Panc1 (cell line): ENCODE results near the gene TMEM141. TPM values are rescaled to one million over a fixed set of nuclear protein-coding genes. Genes with fewer than 3 reads are reported as not detected.

Experiments
- ATAC-seq: fragments of 200-7000 bp; cut with Tn5 transposase; 2 replicates; pipeline ENCODE4 v1.9.1; 2020; ENCODE audit warnings: mild to moderate bottlenecking, moderate library complexity
- BruUV-seq: library from RNA; stranded (reverse); fragments of 400-500 nt; replicated peaks from 2 replicates; lab custom pipeline; 2021; lab: Mats Ljungman, UMichigan
- CTCF ChIA-PET: fragments of 300-600 bp; sonication (Branson Sonifier 250); formaldehyde crosslinking; loops from one replicate; lab custom pipeline; 2022; ENCODE audit warnings: antibody characterized with exemption; lab: Charles Lee
- POLR2A ChIA-PET: fragments of 300-600 bp; sonication (Branson Sonifier 250); formaldehyde crosslinking; loops from one replicate; lab custom pipeline; 2022; ENCODE audit warnings: antibody characterized with exemption; lab: Charles Lee
- DNase-seq: peaks from one replicate; pipeline ENCODE4 v3.0.0-alpha.2; 2010; ENCODE audit warnings: low read depth, low spot score
- H3K27ac ChIP-seq: 2 replicates; pipeline ENCODE4 v1.5.1; 2011; ENCODE audit warnings: mild to moderate bottlenecking, low read length, inconsistent platforms
- H3K27me3 ChIP-seq: fragments of 200-500 bp; sonication (Bioruptor generic); 2 replicates; pipeline ENCODE4 v1.6.0; 2014; ENCODE audit warnings: low read length, inconsistent platforms; ENCODE audit not compliant: control insufficient read depth, insufficient read depth
- H3K36me3 ChIP-seq: fragments of 200-500 bp; sonication (Bioruptor generic); 2 replicates; pipeline ENCODE4 v1.5.1; 2014; ENCODE audit warnings: inconsistent platforms, mild to moderate bottlenecking, low read length, moderate library complexity; ENCODE audit not compliant: control insufficient read depth, insufficient read depth
- H3K4me1 ChIP-seq: 2 replicates; pipeline ENCODE4 v1.5.1; 2011; ENCODE audit warnings: inconsistent platforms, mild to moderate bottlenecking, low read length, moderate library complexity; ENCODE audit not compliant: control insufficient read depth, insufficient read depth
- H3K4me3 ChIP-seq, 2 experiments: 2 replicates each; pipeline ENCODE4 v1.5.1; 2011 to 2012; ENCODE audit warnings: low read depth in 2 of 2, low read length in 2 of 2, mild to moderate bottlenecking in 2 of 2, inconsistent platforms in 1 of 2, moderate library complexity in 1 of 2
- H3K9me3 ChIP-seq: fragments of 200-500 bp; sonication (Bioruptor generic); 2 replicates; pipeline ENCODE4 v1.5.1; 2014; ENCODE audit warnings: low read depth, mild to moderate bottlenecking, inconsistent platforms, low read length, moderate library complexity; ENCODE audit not compliant: control insufficient read depth, insufficient read depth
- CTCF ChIP-seq: fragments of 450-650 bp; IDR thresholded peaks from 2 replicates; pipeline ENCODE4 v1.5.1; 2017; ENCODE audit warnings: mild to moderate bottlenecking
- POLR2AphosphoS5 ChIP-seq: IDR thresholded peaks from 2 replicates; pipeline ENCODE4 v1.6.1; 2012; ENCODE audit warnings: mild to moderate bottlenecking, low read depth, low read length, moderate library complexity
- REST ChIP-seq, 2 experiments: IDR thresholded peaks; 2 replicates each; pipeline ENCODE4 v1.6.1; 2011 to 2012; ENCODE audit warnings: low read depth in 2 of 2, control low read depth in 1 of 2, low read length in 1 of 2, mild to moderate bottlenecking in 1 of 2, moderate library complexity in 1 of 2; ENCODE audit not compliant: insufficient read depth in 1 of 2
- SIN3A ChIP-seq: IDR thresholded peaks from 2 replicates; pipeline ENCODE4 v1.6.1; 2012; ENCODE audit warnings: low read depth, mild to moderate bottlenecking, low read length, moderate library complexity, borderline replicate concordance; ENCODE audit not compliant: insufficient read depth
- TCF7L2 ChIP-seq: IDR thresholded peaks from 2 replicates; pipeline ENCODE4 v1.6.1; 2011; ENCODE audit warnings: mild to moderate bottlenecking, low read depth, low read length, inconsistent platforms
- in situ Hi-C: cut with HindIII; loops from 2 replicates; pipeline ENCODE4 v1.10.0; 2016; ENCODE audit warnings: low sequenced_read_pairs, low pct_unique_long_range_greater_than_20kb
- intact Hi-C: fragments of 100-400 bp; cut with micrococcal nuclease; formaldehyde crosslinking; loops from one replicate; pipeline ENCODE4 v1.10.0; 2022; ENCODE audit not compliant: unreplicated experiment
- total RNA-seq: library from RNA; stranded (reverse); gene quantifications from one replicate; pipeline ENCODE4 v1.2.1, GENCODE V29; 2021; ENCODE audit not compliant: unreplicated experiment

The TMEM141 gene
- total RNA-seq, 1 experiment from 2014 or later: 53.5 TPM

DNA sequence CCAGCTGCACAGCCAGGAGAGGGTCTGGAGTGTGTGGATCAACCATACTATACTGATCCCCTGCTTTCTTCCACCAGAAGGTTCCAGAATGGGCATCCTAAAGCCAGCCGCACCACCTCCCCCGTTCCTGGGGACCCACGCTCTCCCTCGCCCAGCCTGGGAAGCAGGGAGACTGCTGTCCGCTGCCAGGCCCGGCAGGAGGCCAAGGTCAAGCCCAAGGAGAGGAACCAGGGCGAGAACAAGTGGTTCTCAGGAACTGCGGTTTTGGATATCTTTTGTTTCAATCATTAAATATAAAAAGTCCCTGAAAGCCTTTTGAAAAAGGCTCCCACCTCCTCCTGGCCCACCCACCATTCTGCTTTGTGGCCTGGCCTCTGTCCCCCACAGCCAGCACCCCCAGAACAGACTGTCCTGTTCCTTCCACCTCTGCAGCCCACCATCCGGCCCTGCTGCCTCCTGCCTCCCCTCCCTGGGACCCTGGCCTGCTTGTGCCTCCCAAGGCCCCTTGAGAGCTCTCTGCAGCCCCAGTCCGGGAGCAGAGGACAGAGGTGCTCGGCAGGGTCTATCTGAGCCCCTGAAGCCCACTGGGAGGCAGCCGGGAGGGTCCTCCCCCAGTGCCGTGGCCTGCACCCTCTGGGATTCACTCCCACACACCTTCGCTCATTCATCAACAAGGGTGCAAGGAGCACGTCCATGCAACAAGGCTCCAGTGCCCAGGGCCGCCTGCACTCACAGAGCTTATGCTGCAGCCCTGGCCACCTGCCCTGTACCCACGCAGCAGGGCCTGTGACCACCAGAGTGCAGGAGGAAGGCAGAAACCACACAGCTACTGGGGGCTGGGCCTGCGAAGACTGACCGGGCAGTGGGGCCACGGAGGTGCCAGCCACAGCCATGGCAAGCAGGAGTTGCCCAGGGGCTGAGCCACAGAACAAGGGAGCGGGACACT, 42.2 kb upstream of the TMEM141 start:
- ChIA-PET CTCF (no interaction called here), POLR2A (no interaction called here)
- no peak overlapping the region for H3K4me3 ChIP-seq
- ATAC-seq (no peak), DNase-seq (no peak)
- H3K27ac ChIP-seq: no peak overlapping the region
- TF ChIP-seq POLR2AphosphoS5: no peak
- TF ChIP-seq SIN3A: no peak
- TF ChIP-seq TCF7L2: no peak
- no peak for TF ChIP-seq CTCF
- TF ChIP-seq REST (IDR thresholded peaks at IDR 0.05; ENCODE audit: insufficient read depth in 1 of 2, low read depth in 2 of 2, low read length in 1 of 2): no peak
- intact Hi-C loops (no loop called here), in situ Hi-C loops (no loop called here)
- no peaks in the 10 kb centered on the region for H3K36me3 ChIP-seq
- H3K4me1 ChIP-seq: no peaks in the 10 kb centered on the region
- H3K27me3 ChIP-seq: no peaks in the 10 kb centered on the region
- H3K9me3 ChIP-seq: no peaks in the 10 kb centered on the region
- no TSS peak for BruUV-seq

DNA sequence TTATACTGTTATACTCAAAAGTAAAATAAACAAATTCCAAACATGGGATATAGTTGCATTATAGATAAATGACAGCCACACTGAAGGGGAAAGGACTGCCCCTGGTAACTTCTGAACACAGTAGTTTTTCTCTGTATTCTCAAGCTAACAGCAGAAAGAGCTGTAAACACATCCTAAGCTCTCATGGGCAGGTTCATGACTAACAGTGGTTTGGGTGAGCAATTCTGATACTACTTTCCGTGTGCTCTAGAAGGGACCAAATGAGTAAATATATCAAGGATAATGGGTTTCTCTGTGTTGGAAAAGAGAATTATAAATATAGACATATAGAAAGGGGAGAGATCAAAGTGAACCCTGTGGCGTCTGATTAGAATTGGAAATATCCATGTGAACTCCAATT, 40.6 kb upstream of the TMEM141 start:
- BruUV-seq: no TSS peak
- ChIA-PET CTCF (no interaction called here), POLR2A (no interaction called here)
- Histone ChIP-seq H3K4me1 (no peaks in the 10 kb centered on the region), H3K27me3 (no peaks in the 10 kb centered on the region), H3K4me3 (no peak overlapping the region), H3K9me3 (no peaks in the 10 kb centered on the region), H3K36me3 (no peaks in the 10 kb centered on the region), H3K27ac (no peak overlapping the region)
- DNase-seq (no peak), ATAC-seq (no peak)
- TF ChIP-seq SIN3A (no peak), POLR2AphosphoS5 (no peak), REST (IDR thresholded peaks at IDR 0.05; ENCODE audit: insufficient read depth in 1 of 2, low read depth in 2 of 2, low read length in 1 of 2) (no peak), CTCF (no peak), TCF7L2 (no peak)
- intact Hi-C loops: no loop called here
- in situ Hi-C loops: no loop called here
